ENCODE results near the gene DPP3.

Gene DPP3

GRCh38 chr11:66484806-66485380 lies 4.7 kb downstream of the DPP3 start:
- peak; percentile 42 to 61 (median 53) for DNase-seq

GRCh38 chr11:66488957-66489356 lies 8.7 kb downstream of the DPP3 start:
- DNase-seq, result no peak

- DNase-seq, result no peak
Measured at GRCh38 chr11:66489636-66490035, 9.4 kb downstream of the DPP3 start.

GRCh38 chr11:66491315-66491935 lies 11.2 kb downstream of the DPP3 start:
- no peak for DNase-seq

- no peak for DNase-seq
Measured at GRCh38 chr11:66492161-66492865, 12.1 kb downstream of the DPP3 start.

GRCh38 chr11:66493130-66493529 lies 12.9 kb downstream of the DPP3 start:
- no peak for DNase-seq

GRCh38 chr11:66494458-66494857 lies 14.2 kb downstream of the DPP3 start:
- no peak for DNase-seq

- no peak for DNase-seq
Measured at GRCh38 chr11:66494935-66495334, 14.7 kb downstream of the DPP3 start.

GRCh38 chr11:66495401-66495854 lies 15.2 kb downstream of the DPP3 start:
- no peak for DNase-seq

- no peak for DNase-seq
Measured at GRCh38 chr11:66497206-66497605, 17.0 kb downstream of the DPP3 start.

- no peak for DNase-seq
Measured at GRCh38 chr11:66498506-66498905, 18.3 kb downstream of the DPP3 start.

- DNase-seq, result no peak
Measured at GRCh38 chr11:66505276-66505816, 25.1 kb downstream of the DPP3 start.

GRCh38 chr11:66509131-66509561 lies 28.9 kb downstream of the DPP3 start:
- peak; percentile 25 to 51 (median 26) for DNase-seq

- peak; percentile 77 to 91 (median 87) for DNase-seq
Measured at GRCh38 chr11:66510271-66510989, 30.2 kb downstream of the DPP3 start, which contains the start of gene BBS1. BBS1 (plus strand) TSS chr11:66510635; CDS start chr11:66510660, 25 bp downstream.

- no peak for DNase-seq
Measured at GRCh38 chr11:66510990-66511339, 30.7 kb downstream of the DPP3 start.

- no peak for DNase-seq
Measured at GRCh38 chr11:66523611-66524010, 43.4 kb downstream of the DPP3 start.

- DNase-seq, result no peak
Measured at GRCh38 chr11:66524304-66525040, 44.2 kb downstream of the DPP3 start.

GRCh38 chr11:66529069-66529468 lies 48.8 kb downstream of the DPP3 start:
- DNase-seq, result no peak

- no peak for DNase-seq
Measured at GRCh38 chr11:66529655-66530054, 49.4 kb downstream of the DPP3 start.

- no peak for DNase-seq
Measured at GRCh38 chr11:66530927-66531709, 50.9 kb downstream of the DPP3 start.

- no peak for DNase-seq
Measured at GRCh38 chr11:66531841-66532240, 51.6 kb downstream of the DPP3 start.

- DNase-seq, result peak in 1 of 3 donors; percentile 26
Measured at GRCh38 chr11:66532784-66533183, 52.5 kb downstream of the DPP3 start.
